HepG2 (cell line): ENCODE measurements around the gene CD320. TPM values are rescaled to one million over a fixed set of nuclear protein-coding genes. Genes with fewer than 3 reads are reported as not detected.
A peak's percentile ranks its signal among the peaks of the same experiment; 100 is the strongest.

Source experiments
- CAMTA2 ChIP-seq: sonication (generic); formaldehyde crosslinking; IDR thresholded peaks from 2 replicates; pipeline ENCODE4 v1.4.0; 2020; ENCODE audit warnings: mild to moderate bottlenecking, missing genetic modification reagents, borderline replicate concordance
- CBX1 ChIP-seq: IDR thresholded peaks from one replicate; pipeline ENCODE4 v1.6.1; 2016; ENCODE audit warnings: antibody characterized with exemption, low read depth
- CENPT ChIP-seq: sonication (generic); formaldehyde crosslinking; IDR thresholded peaks from 2 replicates; pipeline ENCODE4 v1.8.0; 2022; ENCODE audit warnings: low read depth, mild to moderate bottlenecking, moderate library complexity, missing genetic modification reagents
- CENPX ChIP-seq: sonication (generic); formaldehyde crosslinking; IDR thresholded peaks from 2 replicates; pipeline ENCODE4 v1.9.0; 2021; ENCODE audit warnings: mild to moderate bottlenecking, missing genetic modification reagents, moderate library complexity
- EED ChIP-seq: sonication (generic); formaldehyde crosslinking; IDR thresholded peaks from 2 replicates; pipeline ENCODE4 v1.5.0; 2020; ENCODE audit warnings: mild to moderate bottlenecking, missing genetic modification reagents
- GATAD2A ChIP-seq: IDR thresholded peaks from 2 replicates; pipeline ENCODE4 v1.6.1; 2016
- HNF4A ChIP-seq: sonication (generic); formaldehyde crosslinking; IDR thresholded peaks from 2 replicates; pipeline ENCODE4 v1.4.0; 2020; ENCODE audit warnings: missing genetic modification reagents
- HOXD1 ChIP-seq: sonication (generic); formaldehyde crosslinking; IDR thresholded peaks from 2 replicates; pipeline ENCODE4 v1.5.0; 2020; ENCODE audit warnings: missing genetic modification reagents
- JUND ChIP-seq: sonication (generic); formaldehyde crosslinking; IDR thresholded peaks from 2 replicates; pipeline ENCODE4 v1.8.0; 2022; ENCODE audit warnings: mild to moderate bottlenecking, missing genetic modification reagents
- KAT7 ChIP-seq: IDR thresholded peaks from 2 replicates; pipeline ENCODE4 v1.6.1; 2018; ENCODE audit warnings: borderline replicate concordance, missing compliant biosample characterization
- KDM6A ChIP-seq: IDR thresholded peaks from 2 replicates; pipeline ENCODE4 v1.6.1; 2016; ENCODE audit warnings: low read depth
- MLLT10 ChIP-seq: sonication (generic); formaldehyde crosslinking; IDR thresholded peaks from 2 replicates; pipeline ENCODE4 v1.4.0; 2020; ENCODE audit warnings: missing genetic modification reagents
- NFE2L2 ChIP-seq: fragments of 150-350 bp; IDR thresholded peaks from 2 replicates; pipeline ENCODE4 v1.6.1; 2014; ENCODE audit warnings: low read length
- NFKB2 ChIP-seq: sonication (generic); formaldehyde crosslinking; IDR thresholded peaks from 2 replicates; pipeline ENCODE4 v1.4.0; 2020; ENCODE audit warnings: missing genetic modification reagents, borderline replicate concordance
- NR2F2 ChIP-seq: IDR thresholded peaks from 2 replicates; pipeline ENCODE4 v1.6.1; 2012; ENCODE audit warnings: low read depth, inconsistent platforms, borderline replicate concordance
- ONECUT2 ChIP-seq: sonication (generic); formaldehyde crosslinking; IDR thresholded peaks from 2 replicates; pipeline ENCODE4 v1.4.0; 2020; ENCODE audit warnings: missing genetic modification reagents
- RARA ChIP-seq: IDR thresholded peaks from 2 replicates; pipeline ENCODE4 v1.6.1; 2016; ENCODE audit warnings: missing genetic modification reagents, missing compliant biosample characterization
- RXRA ChIP-seq: sonication (generic); formaldehyde crosslinking; IDR thresholded peaks from 2 replicates; pipeline ENCODE4 v1.5.1; 2020; ENCODE audit warnings: missing genetic modification reagents
- SMARCC2 ChIP-seq: fragments of 450-650 bp; IDR thresholded peaks from 2 replicates; pipeline ENCODE4 v1.6.1; 2017; ENCODE audit warnings: antibody characterized with exemption, mild to moderate bottlenecking
- YEATS4 ChIP-seq: sonication (generic); formaldehyde crosslinking; IDR thresholded peaks from 2 replicates; pipeline ENCODE4 v1.4.0; 2020; ENCODE audit warnings: missing genetic modification reagents, borderline replicate concordance
- ZBTB1 ChIP-seq: sonication (generic); formaldehyde crosslinking; IDR thresholded peaks from 2 replicates; pipeline ENCODE4 v1.4.0; 2020; ENCODE audit warnings: missing genetic modification reagents, borderline replicate concordance
- ZBTB44 ChIP-seq: sonication (generic); formaldehyde crosslinking; IDR thresholded peaks from 2 replicates; pipeline ENCODE4 v1.4.0; 2020; ENCODE audit warnings: missing genetic modification reagents
- ZFP41 ChIP-seq: sonication (generic); formaldehyde crosslinking; IDR thresholded peaks from 2 replicates; pipeline ENCODE4 v1.4.0; 2020; ENCODE audit warnings: mild to moderate bottlenecking, missing genetic modification reagents, borderline replicate concordance
- ZNF101 ChIP-seq: sonication (generic); formaldehyde crosslinking; IDR thresholded peaks from 2 replicates; pipeline ENCODE4 v1.4.0; 2020; ENCODE audit warnings: mild to moderate bottlenecking, low read depth, missing genetic modification reagents, borderline replicate concordance
- ZNF232 ChIP-seq: sonication (generic); formaldehyde crosslinking; IDR thresholded peaks from 2 replicates; pipeline ENCODE4 v1.4.0; 2020; ENCODE audit warnings: missing genetic modification reagents, borderline replicate concordance
- ZNF282 ChIP-seq: fragments of 450-650 bp; IDR thresholded peaks from 2 replicates; pipeline ENCODE4 v1.6.1; 2018; ENCODE audit not compliant: partially characterized antibody
- ZNF30 ChIP-seq: sonication (generic); formaldehyde crosslinking; IDR thresholded peaks from 2 replicates; pipeline ENCODE4 v1.5.0; 2020; ENCODE audit warnings: mild to moderate bottlenecking, missing genetic modification reagents
- ZNF777 ChIP-seq: sonication (generic); formaldehyde crosslinking; IDR thresholded peaks from 2 replicates; pipeline ENCODE4 v1.4.0; 2020; ENCODE audit warnings: missing genetic modification reagents
- polyA plus RNA-seq, 8 experiments: library from polyadenylated mRNA; depleted of rRNA in 3 of 8; stranded (reverse) in 7 of 8; unstranded in 1 of 8; fragments of >200 nt; fragmentation: Illumina TruSeq in 4 of 8; extraction: Trizol in 4 of 8; gene quantifications; 2 replicates each; pipeline versions ENCODE4 v1.2.1 to v1.2.3, GENCODE V29; 2011 to 2016; ENCODE audit warnings: low read depth in 4 of 8, missing spikeins in 1 of 8, mixed read lengths in 1 of 8; ENCODE audit not compliant: insufficient read depth in 1 of 8
- total RNA-seq, 5 experiments: library from RNA; depleted of rRNA; stranded (reverse); fragments of >200 nt; fragmentation: Illumina TruSeq; extraction: Trizol; gene quantifications; 2 replicates each; pipeline ENCODE4 v1.2.3, GENCODE V29; 2016; ENCODE audit warnings: low read depth in 1 of 5

The CD320 gene
- total and polyA plus RNA-seq, 2 of the 13 experiments (the other 11 are each of a cell fraction or from before 2014, with no cell fraction given), result 83.1 to 99.9 TPM

DNA sequence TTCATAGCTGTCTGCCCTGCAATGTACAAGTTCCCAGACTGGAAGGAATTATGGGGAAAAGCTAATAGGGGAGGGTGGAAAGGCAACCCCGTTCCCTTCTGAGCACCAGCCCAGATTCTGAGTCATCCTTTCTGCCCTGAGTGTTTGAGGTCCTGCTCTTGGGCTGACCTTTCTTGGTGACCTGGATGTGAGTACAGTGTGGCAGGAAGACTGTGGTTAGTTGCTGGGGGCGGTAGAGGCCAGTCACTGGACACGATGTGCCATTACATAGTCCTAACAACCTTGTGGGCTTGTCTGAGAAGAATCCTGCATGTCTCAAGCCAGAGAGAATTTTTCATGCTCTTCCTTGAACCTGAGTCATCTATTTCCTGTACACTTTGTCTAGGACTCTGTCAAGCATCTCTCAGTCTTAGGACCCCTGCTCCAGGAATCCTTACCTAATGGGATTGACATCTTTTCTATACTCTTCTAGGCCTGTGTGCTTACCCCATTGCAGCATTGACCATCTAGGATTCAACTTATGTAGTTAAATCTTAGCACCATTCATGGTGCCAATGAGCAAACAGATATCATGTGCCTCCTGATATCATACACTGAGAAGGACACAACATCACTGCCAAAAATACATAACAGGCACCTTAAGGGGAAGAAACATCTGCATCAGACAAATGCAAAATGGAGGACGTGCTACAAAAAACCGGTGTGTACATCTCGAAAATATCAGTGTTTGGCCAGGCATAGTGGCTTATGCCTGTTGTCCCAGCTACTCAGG, 47.7 kb upstream of the CD320 start (continued):
- TF ChIP-seq RXRA (CRISPR knock-in tag), result peak; percentile 83; the same call in 1 of the 2 replicates
- TF ChIP-seq YEATS4, result no peak
- peak; percentile 77 for TF ChIP-seq JUND (CRISPR knock-in tag)
- no peak for TF ChIP-seq HOXD1 (CRISPR knock-in tag)
- no peak for TF ChIP-seq NFE2L2
- TF ChIP-seq GATAD2A, result peak; percentile 79
- TF ChIP-seq HNF4A, result 0 out of 2 replicates have a peak, but pooled peaks have one; percentile 13
- TF ChIP-seq NFKB2 (CRISPR knock-in tag), result no peak
- TF ChIP-seq CAMTA2 (CRISPR knock-in tag), result no peak
- TF ChIP-seq ZNF282, result no peak
- TF ChIP-seq ZNF232, result no peak
- no peak for TF ChIP-seq ZNF30
- no peak for TF ChIP-seq KDM6A (CRISPR knock-in tag)
- TF ChIP-seq NR2F2, result peak; percentile 68
- TF ChIP-seq CENPX (CRISPR knock-in tag), result no peak
- no peak for TF ChIP-seq MLLT10 (CRISPR knock-in tag)
- TF ChIP-seq ZFP41 (CRISPR knock-in tag), result no peak
- no peak for TF ChIP-seq ZBTB1 (CRISPR knock-in tag)
- no peak for TF ChIP-seq ZNF777 (CRISPR knock-in tag)
- TF ChIP-seq ONECUT2 (CRISPR knock-in tag), result no peak
- TF ChIP-seq KAT7, result no peak
- TF ChIP-seq CBX1, result no peak
- no peak for TF ChIP-seq EED (CRISPR knock-in tag)
- TF ChIP-seq RARA (CRISPR knock-in tag), result peak; percentile 97
- TF ChIP-seq ZNF101, result no peak
- no peak for TF ChIP-seq CENPT
- no peak for TF ChIP-seq ZBTB44 (CRISPR knock-in tag)
- no peak for TF ChIP-seq SMARCC2
